Liver (tissue), 9 donors: ENCODE data around the gene CAP1. TPM values are rescaled to one million over a fixed set of nuclear protein-coding genes. Genes with fewer than 3 reads are reported as not detected.

Experiments
- DNase-seq: peaks from one replicate; pipeline ENCODE4 v3.0.0-alpha.2; 2017; ENCODE audit warnings: low spot score
- H3K27ac ChIP-seq, 2 donors: one replicate each; pipeline ENCODE4 v1.7.0; 2013; ENCODE audit warnings: inconsistent platforms in 2 of 2, low read length in 2 of 2, control low read depth in 1 of 2, low read depth in 1 of 2, mild to moderate bottlenecking in 1 of 2
- H3K27me3 ChIP-seq, 4 donors: one replicate each; pipeline versions ENCODE4 v1.6.1 to v1.7.0; 2013; ENCODE audit warnings: low read length in 3 of 4, inconsistent platforms in 1 of 4, mild to moderate bottlenecking in 1 of 4, moderate library complexity in 1 of 4; ENCODE audit not compliant: control insufficient read depth in 4 of 4, insufficient read depth in 4 of 4
- H3K36me3 ChIP-seq, 4 donors: one replicate each; pipeline versions ENCODE4 v1.6.1 to v1.7.0; 2013; ENCODE audit warnings: low read length in 3 of 4, mild to moderate bottlenecking in 3 of 4, low read depth in 1 of 4, moderate library complexity in 1 of 4; ENCODE audit not compliant: control insufficient read depth in 4 of 4, insufficient read depth in 3 of 4
- H3K4me1 ChIP-seq, 4 donors: one replicate each; pipeline versions ENCODE4 v1.6.1 to v1.7.0; 2013; ENCODE audit warnings: low read length in 3 of 4, mild to moderate bottlenecking in 3 of 4, moderate library complexity in 1 of 4; ENCODE audit not compliant: control insufficient read depth in 4 of 4, insufficient read depth in 4 of 4
- H3K4me3 ChIP-seq, 3 donors: one replicate each; pipeline versions ENCODE4 v1.6.1 to v1.7.0; 2013; ENCODE audit warnings: low read length in 3 of 3, control low read depth in 1 of 3, low read depth in 1 of 3, mild to moderate bottlenecking in 1 of 3
- H3K9ac ChIP-seq, 2 donors: one replicate each; pipeline ENCODE4 v1.7.0; 2013; ENCODE audit warnings: low read length in 2 of 2, mild to moderate bottlenecking in 2 of 2, moderate library complexity in 2 of 2, control low read depth in 1 of 2, low read depth in 1 of 2
- H3K9me3 ChIP-seq, 4 donors: one replicate each; pipeline versions ENCODE4 v1.6.1 to v1.7.0; 2013; ENCODE audit warnings: low read length in 3 of 4; ENCODE audit not compliant: control insufficient read depth in 4 of 4
- CTCF ChIP-seq: fragments of 150-350 bp; IDR thresholded peaks from 2 replicates; pipeline ENCODE4 v1.5.1; 2017; ENCODE audit warnings: improper control_type of control experiment, low read depth, low read length; ENCODE audit not compliant: missing input control
- EGR1 ChIP-seq, 2 donors: IDR thresholded peaks; 2 replicates each; pipeline ENCODE4 v1.6.1; 2016 to 2018; ENCODE audit warnings: antibody characterized with exemption in 2 of 2, low read depth in 2 of 2
- FOXA1 ChIP-seq: IDR thresholded peaks from 2 replicates; pipeline ENCODE4 v1.6.1; 2016; ENCODE audit warnings: antibody characterized with exemption
- FOXA2 ChIP-seq: IDR thresholded peaks from 2 replicates; pipeline ENCODE4 v1.6.1; 2016; ENCODE audit warnings: antibody characterized with exemption
- GABPA ChIP-seq, 2 donors: IDR thresholded peaks in 1 of 2; conservative IDR thresholded peaks in 1 of 2; 2 replicates each; pipeline ENCODE4 v1.6.1; 2016; ENCODE audit warnings: antibody characterized with exemption in 2 of 2, mild to moderate bottlenecking in 1 of 2, moderate library complexity in 1 of 2
- HNF4A ChIP-seq, 2 donors: conservative IDR thresholded peaks; 2 replicates each; pipeline ENCODE4 v1.6.1; 2016; ENCODE audit warnings: antibody characterized with exemption in 2 of 2, mild to moderate bottlenecking in 2 of 2
- HNF4G ChIP-seq: IDR thresholded peaks from 2 replicates; pipeline ENCODE4 v1.6.1; 2016; ENCODE audit warnings: antibody characterized with exemption
- JUND ChIP-seq, 2 donors: IDR thresholded peaks; 2 replicates each; pipeline ENCODE4 v1.6.1; 2016; ENCODE audit warnings: antibody characterized with exemption in 2 of 2
- MAX ChIP-seq: IDR thresholded peaks from 2 replicates; pipeline ENCODE4 v1.6.1; 2016; ENCODE audit warnings: antibody characterized with exemption
- NR2F2 ChIP-seq: IDR thresholded peaks from 2 replicates; pipeline ENCODE4 v1.6.1; 2016; ENCODE audit warnings: antibody characterized with exemption
- RAD21 ChIP-seq, 2 donors: IDR thresholded peaks; 2 replicates each; pipeline ENCODE4 v1.6.1; 2016; ENCODE audit warnings: antibody characterized with exemption in 2 of 2, mild to moderate bottlenecking in 2 of 2
- RXRA ChIP-seq, 2 donors: IDR thresholded peaks; 2 replicates each; pipeline ENCODE4 v1.6.1; 2017 to 2018; ENCODE audit warnings: antibody characterized with exemption in 2 of 2, mild to moderate bottlenecking in 1 of 2
- SP1 ChIP-seq: IDR thresholded peaks from 2 replicates; pipeline ENCODE4 v1.6.1; 2018; ENCODE audit warnings: antibody characterized with exemption, mild to moderate bottlenecking
- TAF1 ChIP-seq: conservative IDR thresholded peaks from 2 replicates; pipeline ENCODE4 v1.6.1; 2016; ENCODE audit warnings: antibody characterized with exemption, mild to moderate bottlenecking
- YY1 ChIP-seq: IDR thresholded peaks from 2 replicates; pipeline ENCODE4 v1.6.1; 2016; ENCODE audit warnings: antibody characterized with exemption, mild to moderate bottlenecking
- WGBS: extraction: QIAGEN DNeasy Blood & Tissue Kit; methylation state at CpG from one replicate; pipeline ENCODE4 v1.1.7; 2013; 5-methylcytosine and 5-hydroxymethylcytosine counted together
- polyA plus RNA-seq, 2 donors: library from polyadenylated mRNA; stranded (reverse) in 1 of 2; unstranded in 1 of 2; fragments of 200-250 nt in 1 of 2; fragments of >200 nt in 1 of 2; fragmentation: Nextera tagmentation in 1 of 2; extraction: Ambion mirVana in 1 of 2; gene quantifications; one replicate each; pipeline versions ENCODE4 v1.2.1 to v1.2.3, GENCODE V29; 2013 to 2015
- total RNA-seq, 2 donors: library from RNA; depleted of rRNA; stranded (reverse); fragments of >200 nt; gene quantifications; one replicate each; pipeline ENCODE4 v1.2.3, GENCODE V29; 2014
- TF ChIP-seq, protein P1 (sequence below): IDR thresholded peaks from 2 replicates; pipeline ENCODE4 v1.6.1; 2016; ENCODE audit warnings: antibody characterized with exemption, mild to moderate bottlenecking
- TF ChIP-seq, protein P2 (sequence below): IDR thresholded peaks from 2 replicates; pipeline ENCODE4 v1.6.1; 2016; ENCODE audit warnings: antibody characterized with exemption
- TF ChIP-seq, protein P3 (sequence below): IDR thresholded peaks from 2 replicates; pipeline ENCODE4 v1.6.1; 2016; ENCODE audit warnings: antibody characterized with exemption
- donor health status: healthy.
- donor health status: healthy.
- donor health status: healthy.
- donor health status: healthy.
- donor health status: healthy.

Gene CAP1
- total and polyA plus RNA-seq, 4 donors, result 75.5 to 105 (median 84.6) TPM

DNA sequence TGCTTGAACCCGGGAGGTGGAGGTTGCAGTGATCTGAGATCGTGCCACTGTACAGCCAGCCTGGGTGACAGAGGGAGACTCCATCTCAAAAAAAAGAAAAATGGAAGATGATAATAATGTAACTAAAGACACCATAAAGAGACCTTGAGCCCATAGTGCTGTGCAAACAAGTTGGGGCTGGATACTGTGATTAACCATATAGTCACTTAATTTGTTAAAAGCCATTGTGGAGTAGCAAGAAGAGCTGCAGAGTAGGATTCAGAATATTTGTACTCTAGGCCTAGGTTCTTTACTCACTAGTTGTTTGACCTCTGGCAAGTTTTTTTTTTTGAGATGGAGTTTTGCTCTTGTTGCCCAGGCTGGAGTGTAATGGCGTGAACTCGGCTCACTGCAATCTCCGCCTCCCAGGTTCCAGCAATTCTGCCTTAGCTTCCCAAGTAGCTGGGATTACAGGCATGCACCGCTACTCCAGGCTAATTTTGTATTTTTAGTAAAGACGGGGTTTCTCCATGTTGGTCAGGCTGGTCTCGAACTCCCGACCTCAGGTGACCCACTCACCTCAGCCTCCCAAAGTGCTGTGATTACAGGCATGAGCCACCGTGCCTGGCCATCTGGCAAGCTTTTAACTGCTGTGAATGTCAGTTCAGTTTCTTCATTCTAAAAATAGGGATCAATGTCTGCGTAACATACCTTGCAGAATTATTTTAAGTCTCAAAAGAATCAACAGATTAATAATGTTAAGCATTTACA, 12.8 kb downstream of the CAP1 start:
- DNase-seq, result no peak
- Histone ChIP-seq H3K9ac (no peak overlapping the region), H3K4me3 (no peak overlapping the region), H3K27ac (no peak overlapping the region), H3K36me3 (peaks cover 0 to 3% (median 1%) of the 10 kb centered on the region in 4 donors), H3K27me3 (no peaks in the 10 kb centered on the region), H3K9me3 (no peaks in the 10 kb centered on the region), H3K4me1 (peaks cover 0 to 2% (median under 1%) of the 10 kb centered on the region in 4 donors)
- TF ChIP-seq CTCF (no peak), JUND (IDR thresholded peaks at IDR 0.05) (no peak), GABPA (IDR thresholded peaks at IDR 0.05 in 1 of 2, conservative IDR thresholded peaks at IDR 0.05 in 1 of 2) (no peak), MAX (no peak), FOXA1 (no peak), TAF1 (no peak), HNF4A (conservative IDR thresholded peaks at IDR 0.05) (no peak), YY1 (no peak), FOXA2 (no peak), RAD21 (IDR thresholded peaks at IDR 0.05) (no peak), RXRA (IDR thresholded peaks at IDR 0.05) (no peak), EGR1 (IDR thresholded peaks at IDR 0.05; ENCODE audit: low read depth in 2 of 2) (no peak), NR2F2 (no peak), HNF4G (no peak), SP1 (no peak)
- TF ChIP-seq, protein P1, sequence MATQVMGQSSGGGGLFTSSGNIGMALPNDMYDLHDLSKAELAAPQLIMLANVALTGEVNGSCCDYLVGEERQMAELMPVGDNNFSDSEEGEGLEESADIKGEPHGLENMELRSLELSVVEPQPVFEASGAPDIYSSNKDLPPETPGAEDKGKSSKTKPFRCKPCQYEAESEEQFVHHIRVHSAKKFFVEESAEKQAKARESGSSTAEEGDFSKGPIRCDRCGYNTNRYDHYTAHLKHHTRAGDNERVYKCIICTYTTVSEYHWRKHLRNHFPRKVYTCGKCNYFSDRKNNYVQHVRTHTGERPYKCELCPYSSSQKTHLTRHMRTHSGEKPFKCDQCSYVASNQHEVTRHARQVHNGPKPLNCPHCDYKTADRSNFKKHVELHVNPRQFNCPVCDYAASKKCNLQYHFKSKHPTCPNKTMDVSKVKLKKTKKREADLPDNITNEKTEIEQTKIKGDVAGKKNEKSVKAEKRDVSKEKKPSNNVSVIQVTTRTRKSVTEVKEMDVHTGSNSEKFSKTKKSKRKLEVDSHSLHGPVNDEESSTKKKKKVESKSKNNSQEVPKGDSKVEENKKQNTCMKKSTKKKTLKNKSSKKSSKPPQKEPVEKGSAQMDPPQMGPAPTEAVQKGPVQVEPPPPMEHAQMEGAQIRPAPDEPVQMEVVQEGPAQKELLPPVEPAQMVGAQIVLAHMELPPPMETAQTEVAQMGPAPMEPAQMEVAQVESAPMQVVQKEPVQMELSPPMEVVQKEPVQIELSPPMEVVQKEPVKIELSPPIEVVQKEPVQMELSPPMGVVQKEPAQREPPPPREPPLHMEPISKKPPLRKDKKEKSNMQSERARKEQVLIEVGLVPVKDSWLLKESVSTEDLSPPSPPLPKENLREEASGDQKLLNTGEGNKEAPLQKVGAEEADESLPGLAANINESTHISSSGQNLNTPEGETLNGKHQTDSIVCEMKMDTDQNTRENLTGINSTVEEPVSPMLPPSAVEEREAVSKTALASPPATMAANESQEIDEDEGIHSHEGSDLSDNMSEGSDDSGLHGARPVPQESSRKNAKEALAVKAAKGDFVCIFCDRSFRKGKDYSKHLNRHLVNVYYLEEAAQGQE, result no peak
- TF ChIP-seq, protein P2, sequence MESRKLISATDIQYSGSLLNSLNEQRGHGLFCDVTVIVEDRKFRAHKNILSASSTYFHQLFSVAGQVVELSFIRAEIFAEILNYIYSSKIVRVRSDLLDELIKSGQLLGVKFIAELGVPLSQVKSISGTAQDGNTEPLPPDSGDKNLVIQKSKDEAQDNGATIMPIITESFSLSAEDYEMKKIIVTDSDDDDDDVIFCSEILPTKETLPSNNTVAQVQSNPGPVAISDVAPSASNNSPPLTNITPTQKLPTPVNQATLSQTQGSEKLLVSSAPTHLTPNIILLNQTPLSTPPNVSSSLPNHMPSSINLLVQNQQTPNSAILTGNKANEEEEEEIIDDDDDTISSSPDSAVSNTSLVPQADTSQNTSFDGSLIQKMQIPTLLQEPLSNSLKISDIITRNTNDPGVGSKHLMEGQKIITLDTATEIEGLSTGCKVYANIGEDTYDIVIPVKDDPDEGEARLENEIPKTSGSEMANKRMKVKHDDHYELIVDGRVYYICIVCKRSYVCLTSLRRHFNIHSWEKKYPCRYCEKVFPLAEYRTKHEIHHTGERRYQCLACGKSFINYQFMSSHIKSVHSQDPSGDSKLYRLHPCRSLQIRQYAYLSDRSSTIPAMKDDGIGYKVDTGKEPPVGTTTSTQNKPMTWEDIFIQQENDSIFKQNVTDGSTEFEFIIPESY, result no peak
- TF ChIP-seq, protein P3, sequence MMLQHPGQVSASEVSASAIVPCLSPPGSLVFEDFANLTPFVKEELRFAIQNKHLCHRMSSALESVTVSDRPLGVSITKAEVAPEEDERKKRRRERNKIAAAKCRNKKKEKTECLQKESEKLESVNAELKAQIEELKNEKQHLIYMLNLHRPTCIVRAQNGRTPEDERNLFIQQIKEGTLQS, result no peak
- WGBS, result 87% methylated on average over 11 of the region's 11 CpGs
